Testis (tissue), 2 donors: ENCODE data around the gene GSX2.

Experiments used
- POLR2A ChIP-seq: fragments of 450-650 bp; IDR thresholded peaks from one replicate; pipeline ENCODE4 v1.6.1; 2017; ENCODE audit warnings: antibody characterized with exemption, mild to moderate bottlenecking, moderate library complexity
- TF ChIP-seq, protein P1 (sequence below), 3 experiments: fragments of 450-650 bp in 2 of 3; fragments of 200-600 bp in 1 of 3; sonication (generic) in 1 of 3; IDR thresholded peaks; one replicate each; pipeline ENCODE4 v1.5.1; 2016 to 2019; ENCODE audit warnings: antibody characterized with exemption in 3 of 3, mild to moderate bottlenecking in 2 of 3, moderate library complexity in 1 of 3

GRCh38 chr4:54099287-54099747 lies 646 bp upstream of the GSX2 start:
- TF ChIP-seq, protein P1, sequence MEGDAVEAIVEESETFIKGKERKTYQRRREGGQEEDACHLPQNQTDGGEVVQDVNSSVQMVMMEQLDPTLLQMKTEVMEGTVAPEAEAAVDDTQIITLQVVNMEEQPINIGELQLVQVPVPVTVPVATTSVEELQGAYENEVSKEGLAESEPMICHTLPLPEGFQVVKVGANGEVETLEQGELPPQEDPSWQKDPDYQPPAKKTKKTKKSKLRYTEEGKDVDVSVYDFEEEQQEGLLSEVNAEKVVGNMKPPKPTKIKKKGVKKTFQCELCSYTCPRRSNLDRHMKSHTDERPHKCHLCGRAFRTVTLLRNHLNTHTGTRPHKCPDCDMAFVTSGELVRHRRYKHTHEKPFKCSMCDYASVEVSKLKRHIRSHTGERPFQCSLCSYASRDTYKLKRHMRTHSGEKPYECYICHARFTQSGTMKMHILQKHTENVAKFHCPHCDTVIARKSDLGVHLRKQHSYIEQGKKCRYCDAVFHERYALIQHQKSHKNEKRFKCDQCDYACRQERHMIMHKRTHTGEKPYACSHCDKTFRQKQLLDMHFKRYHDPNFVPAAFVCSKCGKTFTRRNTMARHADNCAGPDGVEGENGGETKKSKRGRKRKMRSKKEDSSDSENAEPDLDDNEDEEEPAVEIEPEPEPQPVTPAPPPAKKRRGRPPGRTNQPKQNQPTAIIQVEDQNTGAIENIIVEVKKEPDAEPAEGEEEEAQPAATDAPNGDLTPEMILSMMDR (IDR thresholded peaks at IDR 0.05): no peak
- no peak for TF ChIP-seq POLR2A
